GM23338 (cell line): ENCODE results near the gene CHRNA4. TPM values are rescaled to one million over a fixed set of nuclear protein-coding genes. Genes with fewer than 3 reads are reported as not detected.
"Not testable (repeated sequence)": the region's sequence is repeated elsewhere in the genome, so short reads cannot be mapped to it uniquely, and the experiment has no call there.

Experiments used
- ATAC-seq: fragments of 200-7000 bp; cut with Tn5 transposase; 3 replicates; pipeline ENCODE4 v1.9.1; 2020
- DNase-seq: peaks from one replicate; pipeline ENCODE4 v3.0.0-alpha.2; 2015; ENCODE audit warnings: low spot score
- H2AFZ ChIP-seq: fragments of 200-600 bp; sonication (generic); 2 replicates; pipeline ENCODE4 v1.8.0; 2016; ENCODE audit warnings: antibody characterized with exemption, mild to moderate bottlenecking, moderate library complexity
- H3F3A ChIP-seq: fragments of 200-600 bp; sonication (generic); replicated peaks from 2 replicates; pipeline ENCODE4 v1.8.0; 2017; ENCODE audit warnings: antibody characterized with exemption, mixed run types, low read depth
- H3K27ac ChIP-seq: fragments of 200-600 bp; sonication (generic); 2 replicates; pipeline ENCODE4 v1.6.1; 2016; ENCODE audit warnings: low read depth
- H3K27me3 ChIP-seq: fragments of 200-600 bp; sonication (generic); 2 replicates; pipeline ENCODE4 v1.8.0; 2016; ENCODE audit warnings: mild to moderate bottlenecking, mixed run types, moderate library complexity; ENCODE audit not compliant: insufficient read depth
- H3K36me3 ChIP-seq: fragments of 200-600 bp; sonication (generic); 2 replicates; pipeline ENCODE4 v1.8.0; 2016; ENCODE audit warnings: mild to moderate bottlenecking; ENCODE audit not compliant: insufficient read depth
- H3K4me1 ChIP-seq: fragments of 200-600 bp; sonication (generic); 2 replicates; pipeline ENCODE4 v1.8.0; 2016; ENCODE audit warnings: mild to moderate bottlenecking, moderate library complexity; ENCODE audit not compliant: insufficient read depth
- H3K4me2 ChIP-seq: fragments of 200-600 bp; sonication (generic); 2 replicates; pipeline ENCODE4 v1.7.1; 2017; ENCODE audit warnings: mixed run types
- H3K4me3 ChIP-seq: fragments of 200-600 bp; sonication (generic); 2 replicates; pipeline ENCODE4 v1.6.1; 2016; ENCODE audit warnings: mixed run types
- H3K79me2 ChIP-seq: fragments of 200-600 bp; sonication (generic); replicated peaks from 2 replicates; pipeline ENCODE4 v1.8.0; 2017; ENCODE audit warnings: mild to moderate bottlenecking; ENCODE audit not compliant: insufficient read depth
- H3K9me2 ChIP-seq: fragments of 200-600 bp; sonication (generic); 2 replicates; pipeline ENCODE4 v1.8.0; 2017; ENCODE audit not compliant: insufficient read depth
- H4K20me1 ChIP-seq: fragments of 200-600 bp; sonication (generic); replicated peaks from 2 replicates; pipeline ENCODE4 v1.8.0; 2017; ENCODE audit warnings: mild to moderate bottlenecking; ENCODE audit not compliant: insufficient read depth
- H3K27ac Mint-ChIP-seq: 2 replicates; pipeline ENCODE4 v1.8.0; 2020; ENCODE audit warnings: inconsistent platforms, mild to moderate bottlenecking, moderate library complexity, mixed read lengths
- H3K27me3 Mint-ChIP-seq: 3 replicates; pipeline ENCODE4 v1.8.0; 2022; ENCODE audit warnings: low read depth, mild to moderate bottlenecking, moderate library complexity, mixed read lengths, inconsistent platforms; ENCODE audit not compliant: insufficient read depth, poor library complexity
- H3K36me3 Mint-ChIP-seq: 3 replicates; pipeline ENCODE4 v1.8.0; 2021; ENCODE audit warnings: low read depth, mild to moderate bottlenecking, inconsistent platforms, moderate library complexity, mixed read lengths
- H3K4me1 Mint-ChIP-seq: 3 replicates; pipeline ENCODE4 v1.8.0; 2020; ENCODE audit warnings: mild to moderate bottlenecking, inconsistent platforms, mixed read lengths
- H3K4me3 Mint-ChIP-seq: 3 replicates; pipeline ENCODE4 v1.8.0; 2021; ENCODE audit warnings: moderate library complexity, mild to moderate bottlenecking, inconsistent platforms, mixed read lengths
- H3K9me3 Mint-ChIP-seq: 3 replicates; pipeline ENCODE4 v1.8.0; 2020; ENCODE audit warnings: moderate library complexity, mild to moderate bottlenecking, inconsistent platforms, mixed read lengths
- ETS1 ChIP-seq: IDR thresholded peaks from 2 replicates; pipeline ENCODE4 v1.6.1; 2016; ENCODE audit warnings: antibody characterized with exemption
- EZH2phosphoT487 ChIP-seq: fragments of 200-600 bp; sonication (generic); IDR thresholded peaks from one replicate; pipeline ENCODE4 v1.8.1; 2018; ENCODE audit warnings: antibody characterized with exemption; ENCODE audit not compliant: unreplicated experiment
- JUNB ChIP-seq: IDR thresholded peaks from one replicate; pipeline ENCODE4 v1.6.1; 2016; ENCODE audit warnings: antibody characterized with exemption; ENCODE audit not compliant: unreplicated experiment
- NANOG ChIP-seq: IDR thresholded peaks from 2 replicates; pipeline ENCODE4 v1.6.1; 2016; ENCODE audit warnings: antibody characterized with exemption, borderline replicate concordance
- ZNF114 ChIP-seq: fragments of 250-450 bp; sonication (Bioruptor Pico); IDR thresholded peaks from 2 replicates; pipeline ENCODE4 v1.5.0; 2020; ENCODE audit warnings: mild to moderate bottlenecking, moderate library complexity
- polyA plus RNA-seq: library from polyadenylated mRNA; unstranded; fragments of >200 nt; fragmentation: Nextera tagmentation; extraction: Ambion mirVana; gene quantifications from 2 replicates; pipeline ENCODE4 v1.2.1, GENCODE V29; 2016
- total RNA-seq: library from RNA; depleted of rRNA; stranded (reverse); fragments of >200 nt; shearing (Covaris generic); gene quantifications from 2 replicates; pipeline ENCODE4 v1.2.3, GENCODE V29; 2014
- TF ChIP-seq, protein P1 (sequence below): IDR thresholded peaks from one replicate; pipeline ENCODE4 v1.6.1; 2018; ENCODE audit warnings: antibody characterized with exemption; ENCODE audit not compliant: unreplicated experiment
- TF ChIP-seq, protein P2 (sequence below): fragments of 250-450 bp; sonication (Bioruptor Pico); IDR thresholded peaks from 2 replicates; pipeline ENCODE4 v1.5.0; 2020; ENCODE audit warnings: mild to moderate bottlenecking, moderate library complexity

Gene CHRNA4
- total and polyA plus RNA-seq, 2 experiments from 2014 or later, result 2.7 to 3.9 TPM

GRCh38 chr20:63335711-63336110, 25.4 kb downstream of the CHRNA4 start:
- no peaks in the 10 kb centered on the region for H3K27me3 ChIP-seq
- H3K9me2 ChIP-seq, result peaks cover 3% of the 10 kb centered on the region; the same call in 1 of the 2 replicates
- no peaks in the 10 kb centered on the region for H3K79me2 ChIP-seq
- DNase-seq (no peak), ATAC-seq (no peak)
- no peaks in the 10 kb centered on the region for H3F3A ChIP-seq
- peaks cover 42% of the 10 kb centered on the region for H3K9me3 Mint-ChIP-seq
- peaks cover 35% of the 10 kb centered on the region for H3K27me3 Mint-ChIP-seq
- TF ChIP-seq JUNB, result no peak
- TF ChIP-seq ZNF114 (CRISPR knock-in tag), result no peak
- TF ChIP-seq, protein P1, sequence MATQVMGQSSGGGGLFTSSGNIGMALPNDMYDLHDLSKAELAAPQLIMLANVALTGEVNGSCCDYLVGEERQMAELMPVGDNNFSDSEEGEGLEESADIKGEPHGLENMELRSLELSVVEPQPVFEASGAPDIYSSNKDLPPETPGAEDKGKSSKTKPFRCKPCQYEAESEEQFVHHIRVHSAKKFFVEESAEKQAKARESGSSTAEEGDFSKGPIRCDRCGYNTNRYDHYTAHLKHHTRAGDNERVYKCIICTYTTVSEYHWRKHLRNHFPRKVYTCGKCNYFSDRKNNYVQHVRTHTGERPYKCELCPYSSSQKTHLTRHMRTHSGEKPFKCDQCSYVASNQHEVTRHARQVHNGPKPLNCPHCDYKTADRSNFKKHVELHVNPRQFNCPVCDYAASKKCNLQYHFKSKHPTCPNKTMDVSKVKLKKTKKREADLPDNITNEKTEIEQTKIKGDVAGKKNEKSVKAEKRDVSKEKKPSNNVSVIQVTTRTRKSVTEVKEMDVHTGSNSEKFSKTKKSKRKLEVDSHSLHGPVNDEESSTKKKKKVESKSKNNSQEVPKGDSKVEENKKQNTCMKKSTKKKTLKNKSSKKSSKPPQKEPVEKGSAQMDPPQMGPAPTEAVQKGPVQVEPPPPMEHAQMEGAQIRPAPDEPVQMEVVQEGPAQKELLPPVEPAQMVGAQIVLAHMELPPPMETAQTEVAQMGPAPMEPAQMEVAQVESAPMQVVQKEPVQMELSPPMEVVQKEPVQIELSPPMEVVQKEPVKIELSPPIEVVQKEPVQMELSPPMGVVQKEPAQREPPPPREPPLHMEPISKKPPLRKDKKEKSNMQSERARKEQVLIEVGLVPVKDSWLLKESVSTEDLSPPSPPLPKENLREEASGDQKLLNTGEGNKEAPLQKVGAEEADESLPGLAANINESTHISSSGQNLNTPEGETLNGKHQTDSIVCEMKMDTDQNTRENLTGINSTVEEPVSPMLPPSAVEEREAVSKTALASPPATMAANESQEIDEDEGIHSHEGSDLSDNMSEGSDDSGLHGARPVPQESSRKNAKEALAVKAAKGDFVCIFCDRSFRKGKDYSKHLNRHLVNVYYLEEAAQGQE, result no peak
- no peak for TF ChIP-seq NANOG
- TF ChIP-seq, protein P2, sequence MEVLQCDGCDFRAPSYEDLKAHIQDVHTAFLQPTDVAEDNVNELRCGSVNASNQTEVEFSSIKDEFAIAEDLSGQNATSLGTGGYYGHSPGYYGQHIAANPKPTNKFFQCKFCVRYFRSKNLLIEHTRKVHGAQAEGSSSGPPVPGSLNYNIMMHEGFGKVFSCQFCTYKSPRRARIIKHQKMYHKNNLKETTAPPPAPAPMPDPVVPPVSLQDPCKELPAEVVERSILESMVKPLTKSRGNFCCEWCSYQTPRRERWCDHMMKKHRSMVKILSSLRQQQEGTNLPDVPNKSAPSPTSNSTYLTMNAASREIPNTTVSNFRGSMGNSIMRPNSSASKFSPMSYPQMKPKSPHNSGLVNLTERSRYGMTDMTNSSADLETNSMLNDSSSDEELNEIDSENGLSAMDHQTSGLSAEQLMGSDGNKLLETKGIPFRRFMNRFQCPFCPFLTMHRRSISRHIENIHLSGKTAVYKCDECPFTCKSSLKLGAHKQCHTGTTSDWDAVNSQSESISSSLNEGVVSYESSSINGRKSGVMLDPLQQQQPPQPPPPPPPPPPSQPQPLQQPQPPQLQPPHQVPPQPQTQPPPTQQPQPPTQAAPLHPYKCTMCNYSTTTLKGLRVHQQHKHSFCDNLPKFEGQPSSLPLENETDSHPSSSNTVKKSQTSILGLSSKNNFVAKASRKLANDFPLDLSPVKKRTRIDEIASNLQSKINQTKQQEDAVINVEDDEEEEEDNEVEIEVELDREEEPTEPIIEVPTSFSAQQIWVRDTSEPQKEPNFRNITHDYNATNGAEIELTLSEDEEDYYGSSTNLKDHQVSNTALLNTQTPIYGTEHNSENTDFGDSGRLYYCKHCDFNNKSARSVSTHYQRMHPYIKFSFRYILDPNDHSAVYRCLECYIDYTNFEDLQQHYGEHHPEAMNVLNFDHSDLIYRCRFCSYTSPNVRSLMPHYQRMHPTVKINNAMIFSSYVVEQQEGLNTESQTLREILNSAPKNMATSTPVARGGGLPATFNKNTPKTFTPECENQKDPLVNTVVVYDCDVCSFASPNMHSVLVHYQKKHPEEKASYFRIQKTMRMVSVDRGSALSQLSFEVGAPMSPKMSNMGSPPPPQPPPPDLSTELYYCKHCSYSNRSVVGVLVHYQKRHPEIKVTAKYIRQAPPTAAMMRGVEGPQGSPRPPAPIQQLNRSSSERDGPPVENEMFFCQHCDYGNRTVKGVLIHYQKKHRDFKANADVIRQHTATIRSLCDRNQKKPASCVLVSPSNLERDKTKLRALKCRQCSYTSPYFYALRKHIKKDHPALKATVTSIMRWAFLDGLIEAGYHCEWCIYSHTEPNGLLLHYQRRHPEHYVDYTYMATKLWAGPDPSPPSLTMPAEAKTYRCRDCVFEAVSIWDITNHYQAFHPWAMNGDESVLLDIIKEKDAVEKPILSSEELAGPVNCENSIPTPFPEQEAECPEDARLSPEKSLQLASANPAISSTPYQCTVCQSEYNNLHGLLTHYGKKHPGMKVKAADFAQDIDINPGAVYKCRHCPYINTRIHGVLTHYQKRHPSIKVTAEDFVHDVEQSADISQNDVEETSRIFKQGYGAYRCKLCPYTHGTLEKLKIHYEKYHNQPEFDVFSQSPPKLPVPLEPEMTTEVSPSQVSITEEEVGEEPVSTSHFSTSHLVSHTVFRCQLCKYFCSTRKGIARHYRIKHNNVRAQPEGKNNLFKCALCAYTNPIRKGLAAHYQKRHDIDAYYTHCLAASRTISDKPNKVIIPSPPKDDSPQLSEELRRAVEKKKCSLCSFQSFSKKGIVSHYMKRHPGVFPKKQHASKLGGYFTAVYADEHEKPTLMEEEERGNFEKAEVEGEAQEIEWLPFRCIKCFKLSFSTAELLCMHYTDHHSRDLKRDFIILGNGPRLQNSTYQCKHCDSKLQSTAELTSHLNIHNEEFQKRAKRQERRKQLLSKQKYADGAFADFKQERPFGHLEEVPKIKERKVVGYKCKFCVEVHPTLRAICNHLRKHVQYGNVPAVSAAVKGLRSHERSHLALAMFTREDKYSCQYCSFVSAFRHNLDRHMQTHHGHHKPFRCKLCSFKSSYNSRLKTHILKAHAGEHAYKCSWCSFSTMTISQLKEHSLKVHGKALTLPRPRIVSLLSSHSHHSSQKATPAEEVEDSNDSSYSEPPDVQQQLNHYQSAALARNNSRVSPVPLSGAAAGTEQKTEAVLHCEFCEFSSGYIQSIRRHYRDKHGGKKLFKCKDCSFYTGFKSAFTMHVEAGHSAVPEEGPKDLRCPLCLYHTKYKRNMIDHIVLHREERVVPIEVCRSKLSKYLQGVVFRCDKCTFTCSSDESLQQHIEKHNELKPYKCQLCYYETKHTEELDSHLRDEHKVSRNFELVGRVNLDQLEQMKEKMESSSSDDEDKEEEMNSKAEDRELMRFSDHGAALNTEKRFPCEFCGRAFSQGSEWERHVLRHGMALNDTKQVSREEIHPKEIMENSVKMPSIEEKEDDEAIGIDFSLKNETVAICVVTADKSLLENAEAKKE (CRISPR knock-in tag), result no peak
- no peak for TF ChIP-seq ETS1
- no peak for TF ChIP-seq EZH2phosphoT487
- H4K20me1 ChIP-seq, result no peaks in the 10 kb centered on the region
- H3K36me3 ChIP-seq, result no peaks in the 10 kb centered on the region
- H3K4me2 ChIP-seq, result no peak overlapping the region
- no peak overlapping the region for H3K27ac Mint-ChIP-seq
- H3K4me1 Mint-ChIP-seq, result peaks cover 4% of the 10 kb centered on the region; the same call in 1 of the 3 replicates
- H3K27ac ChIP-seq, result no peak overlapping the region
- no peaks in the 10 kb centered on the region; the same call in 1 of the 2 replicates for H3K4me1 ChIP-seq
- H3K4me3 Mint-ChIP-seq, result no peak overlapping the region
- H3K36me3 Mint-ChIP-seq, result peaks cover 22% of the 10 kb centered on the region
- no peak overlapping the region for H2AFZ ChIP-seq
- no peak overlapping the region for H3K4me3 ChIP-seq

DNA sequence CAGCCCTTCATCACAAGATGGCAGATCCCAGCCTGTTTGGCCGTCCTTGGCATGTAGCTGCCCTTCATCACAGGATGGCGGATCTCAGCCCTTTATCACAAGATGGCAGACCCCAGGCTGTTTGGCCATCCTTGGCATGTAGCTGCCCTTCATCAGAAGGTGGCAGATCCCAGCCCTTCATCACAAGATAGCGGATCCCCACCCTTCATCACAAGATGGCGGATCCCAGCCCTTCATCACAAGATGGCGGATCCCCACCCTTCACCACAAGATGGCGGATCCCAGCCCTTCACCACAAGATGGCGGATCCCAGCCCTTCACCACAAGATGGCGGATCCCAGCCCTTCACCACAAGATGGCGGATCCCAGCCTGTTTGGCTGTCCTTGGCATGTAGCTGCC, 26.1 kb downstream of the CHRNA4 start:
- not testable (repeated sequence) for H3K4me2 ChIP-seq, H3K4me1 Mint-ChIP-seq, H3K36me3 ChIP-seq, DNase-seq, H3K79me2 ChIP-seq, H3K27ac ChIP-seq, ATAC-seq, H3K27me3 ChIP-seq, H3K27ac Mint-ChIP-seq, H2AFZ ChIP-seq, H3K9me2 ChIP-seq, H3K4me3 Mint-ChIP-seq, H4K20me1 ChIP-seq, H3K4me3 ChIP-seq, H3F3A ChIP-seq, H3K4me1 ChIP-seq
- Mint-ChIP-seq H3K9me3 (peaks cover 42% of the 10 kb centered on the region), H3K36me3 (peaks cover 22% of the 10 kb centered on the region), H3K27me3 (peaks cover 35% of the 10 kb centered on the region)
